HL-60 (cell line): ENCODE measurements around the gene ABCG1.

Experiments
- DNase-seq, 2 experiments: peaks; one replicate each; pipeline ENCODE4 v3.0.0-alpha.2; 2010 to 2020; ENCODE audit warnings: low read depth in 1 of 2, low spot score in 1 of 2
- H3K27ac ChIP-seq: fragments of 250-450 bp; sonication (Bioruptor Pico); replicated peaks from 2 replicates; pipeline ENCODE4 v1.5.1; 2020; ENCODE audit warnings: mild to moderate bottlenecking, moderate library complexity
- H3K27me3 ChIP-seq: fragments of 250-450 bp; sonication (Bioruptor Pico); 2 replicates; pipeline ENCODE4 v1.5.1; 2021; ENCODE audit warnings: mild to moderate bottlenecking, moderate library complexity; ENCODE audit not compliant: insufficient read depth, poor library complexity, severe bottlenecking
- H3K4me3 ChIP-seq: replicated peaks from 2 replicates; pipeline ENCODE4 v1.5.1; 2011; ENCODE audit warnings: mild to moderate bottlenecking, control low read depth, low read length; ENCODE audit not compliant: insufficient read depth
- CTCF ChIP-seq: IDR thresholded peaks from one replicate; pipeline ENCODE4 v1.5.1; 2011; ENCODE audit warnings: low read length, control low read depth, inconsistent platforms; ENCODE audit not compliant: insufficient read depth
- GABPA ChIP-seq: IDR thresholded peaks from 2 replicates; pipeline ENCODE4 v1.6.1; 2012; ENCODE audit warnings: low read depth
- POLR2AphosphoS5 ChIP-seq: IDR thresholded peaks from 2 replicates; pipeline ENCODE4 v1.6.1; 2012; ENCODE audit warnings: low read depth
- SPI1 ChIP-seq: IDR thresholded peaks from 2 replicates; pipeline ENCODE4 v1.6.1; 2012; ENCODE audit warnings: low read depth, mild to moderate bottlenecking, borderline replicate concordance
- TF ChIP-seq, protein P1 (sequence below): IDR thresholded peaks from 2 replicates; pipeline ENCODE4 v1.6.1; 2012; ENCODE audit warnings: low read depth; ENCODE audit not compliant: insufficient replicate concordance

Gene ABCG1

DNA sequence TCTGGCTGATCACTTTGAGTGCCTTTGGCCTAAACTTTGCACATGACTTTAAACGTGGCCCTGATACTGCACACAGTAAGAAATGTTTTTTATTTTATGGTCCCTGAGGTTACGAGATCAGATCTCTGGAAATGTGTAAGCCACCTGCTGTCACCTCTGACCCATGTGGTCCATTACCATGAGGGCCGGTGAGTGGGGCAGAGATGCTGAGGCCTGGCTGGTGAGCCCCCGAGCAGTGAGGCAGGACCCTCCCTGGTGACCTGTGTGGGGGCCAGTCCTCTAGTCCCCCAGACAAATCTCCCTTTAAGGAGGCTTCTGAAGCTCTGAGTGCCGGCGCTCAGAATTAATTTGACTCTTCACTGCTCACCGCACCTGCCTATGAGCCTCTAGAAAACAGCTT, 83.9 kb downstream of the ABCG1 start:
- Histone ChIP-seq H3K27ac (no peak overlapping the region), H3K27me3 (no peaks in the 10 kb centered on the region), H3K4me3 (no peak overlapping the region)
- TF ChIP-seq, protein P1, sequence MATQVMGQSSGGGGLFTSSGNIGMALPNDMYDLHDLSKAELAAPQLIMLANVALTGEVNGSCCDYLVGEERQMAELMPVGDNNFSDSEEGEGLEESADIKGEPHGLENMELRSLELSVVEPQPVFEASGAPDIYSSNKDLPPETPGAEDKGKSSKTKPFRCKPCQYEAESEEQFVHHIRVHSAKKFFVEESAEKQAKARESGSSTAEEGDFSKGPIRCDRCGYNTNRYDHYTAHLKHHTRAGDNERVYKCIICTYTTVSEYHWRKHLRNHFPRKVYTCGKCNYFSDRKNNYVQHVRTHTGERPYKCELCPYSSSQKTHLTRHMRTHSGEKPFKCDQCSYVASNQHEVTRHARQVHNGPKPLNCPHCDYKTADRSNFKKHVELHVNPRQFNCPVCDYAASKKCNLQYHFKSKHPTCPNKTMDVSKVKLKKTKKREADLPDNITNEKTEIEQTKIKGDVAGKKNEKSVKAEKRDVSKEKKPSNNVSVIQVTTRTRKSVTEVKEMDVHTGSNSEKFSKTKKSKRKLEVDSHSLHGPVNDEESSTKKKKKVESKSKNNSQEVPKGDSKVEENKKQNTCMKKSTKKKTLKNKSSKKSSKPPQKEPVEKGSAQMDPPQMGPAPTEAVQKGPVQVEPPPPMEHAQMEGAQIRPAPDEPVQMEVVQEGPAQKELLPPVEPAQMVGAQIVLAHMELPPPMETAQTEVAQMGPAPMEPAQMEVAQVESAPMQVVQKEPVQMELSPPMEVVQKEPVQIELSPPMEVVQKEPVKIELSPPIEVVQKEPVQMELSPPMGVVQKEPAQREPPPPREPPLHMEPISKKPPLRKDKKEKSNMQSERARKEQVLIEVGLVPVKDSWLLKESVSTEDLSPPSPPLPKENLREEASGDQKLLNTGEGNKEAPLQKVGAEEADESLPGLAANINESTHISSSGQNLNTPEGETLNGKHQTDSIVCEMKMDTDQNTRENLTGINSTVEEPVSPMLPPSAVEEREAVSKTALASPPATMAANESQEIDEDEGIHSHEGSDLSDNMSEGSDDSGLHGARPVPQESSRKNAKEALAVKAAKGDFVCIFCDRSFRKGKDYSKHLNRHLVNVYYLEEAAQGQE = no peak
- TF ChIP-seq POLR2AphosphoS5 = no peak
- no peak for TF ChIP-seq CTCF
- no peak for TF ChIP-seq GABPA
- no peak for TF ChIP-seq SPI1
- DNase-seq = no peak

GRCh38 chr21:42303443-42303842, 84.5 kb downstream of the ABCG1 start:
- TF ChIP-seq CTCF = no peak
- no peak for TF ChIP-seq POLR2AphosphoS5
- TF ChIP-seq SPI1 = no peak
- no peak for TF ChIP-seq GABPA
- TF ChIP-seq, protein P1 = no peak
- Histone ChIP-seq H3K27me3 (no peaks in the 10 kb centered on the region), H3K27ac (no peak overlapping the region), H3K4me3 (no peak overlapping the region)
- no peak for DNase-seq

DNA sequence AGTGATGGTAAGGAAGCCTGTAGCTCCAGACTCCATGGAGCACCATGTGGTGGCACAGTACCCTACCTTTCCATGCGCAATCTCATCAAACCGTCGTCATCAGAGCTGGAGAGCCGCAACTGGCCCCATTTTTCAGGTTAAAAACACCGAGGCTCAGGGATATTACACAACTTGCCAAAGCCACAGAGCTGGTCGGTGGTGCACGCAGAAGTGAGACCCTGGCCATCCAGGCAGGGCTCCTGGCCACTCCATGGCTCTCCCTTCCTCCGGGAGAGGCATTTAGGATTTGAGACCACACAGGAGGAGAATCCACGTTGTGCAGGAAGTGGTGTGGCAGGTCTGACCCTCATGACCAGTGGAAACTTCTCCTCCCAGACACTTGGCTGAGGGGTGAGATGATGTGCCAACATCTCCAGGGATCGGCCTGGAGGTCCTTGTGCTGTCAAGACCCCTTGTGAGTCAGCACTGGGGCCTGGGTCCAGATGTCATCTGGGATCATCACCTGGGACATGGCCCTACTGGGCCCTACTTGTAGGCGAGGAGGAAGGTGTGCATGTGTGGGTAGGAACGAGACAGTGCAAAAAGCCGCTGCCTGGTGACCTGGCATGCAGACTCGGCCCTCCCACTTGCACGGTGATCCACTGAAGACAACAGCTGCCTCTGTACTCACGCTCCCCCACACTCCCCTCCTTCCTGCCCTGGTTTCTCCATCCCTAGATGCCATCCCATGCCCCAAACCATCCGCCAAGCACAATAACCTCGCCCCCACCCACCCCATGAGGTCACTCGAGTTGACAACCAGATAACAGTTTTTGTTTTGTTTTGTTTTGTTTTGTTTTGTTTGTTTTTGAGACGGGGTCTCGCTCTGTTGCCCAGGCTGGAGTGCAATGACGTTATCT, 85.9 kb downstream of the ABCG1 start:
- DNase-seq = no peak
- TF ChIP-seq GABPA (no peak), SPI1 (no peak), CTCF (no peak), POLR2AphosphoS5 (no peak)
- TF ChIP-seq, protein P1 = no peak
- H3K4me3 ChIP-seq = no peak overlapping the region
- H3K27me3 ChIP-seq = no peaks in the 10 kb centered on the region
- no peak overlapping the region for H3K27ac ChIP-seq
